NCI-H1048 (cell line): ENCODE data around the gene PRKAG2.
"Not testable (repeated sequence)": the region's sequence is repeated elsewhere in the genome, so short reads cannot be mapped to it uniquely, and the experiment has no call there.

Experiments
- DNase-seq: peaks from one replicate; lab custom pipeline; 2025; lab: John Stamatoyannopoulos, UW

PRKAG2 gene

DNA sequence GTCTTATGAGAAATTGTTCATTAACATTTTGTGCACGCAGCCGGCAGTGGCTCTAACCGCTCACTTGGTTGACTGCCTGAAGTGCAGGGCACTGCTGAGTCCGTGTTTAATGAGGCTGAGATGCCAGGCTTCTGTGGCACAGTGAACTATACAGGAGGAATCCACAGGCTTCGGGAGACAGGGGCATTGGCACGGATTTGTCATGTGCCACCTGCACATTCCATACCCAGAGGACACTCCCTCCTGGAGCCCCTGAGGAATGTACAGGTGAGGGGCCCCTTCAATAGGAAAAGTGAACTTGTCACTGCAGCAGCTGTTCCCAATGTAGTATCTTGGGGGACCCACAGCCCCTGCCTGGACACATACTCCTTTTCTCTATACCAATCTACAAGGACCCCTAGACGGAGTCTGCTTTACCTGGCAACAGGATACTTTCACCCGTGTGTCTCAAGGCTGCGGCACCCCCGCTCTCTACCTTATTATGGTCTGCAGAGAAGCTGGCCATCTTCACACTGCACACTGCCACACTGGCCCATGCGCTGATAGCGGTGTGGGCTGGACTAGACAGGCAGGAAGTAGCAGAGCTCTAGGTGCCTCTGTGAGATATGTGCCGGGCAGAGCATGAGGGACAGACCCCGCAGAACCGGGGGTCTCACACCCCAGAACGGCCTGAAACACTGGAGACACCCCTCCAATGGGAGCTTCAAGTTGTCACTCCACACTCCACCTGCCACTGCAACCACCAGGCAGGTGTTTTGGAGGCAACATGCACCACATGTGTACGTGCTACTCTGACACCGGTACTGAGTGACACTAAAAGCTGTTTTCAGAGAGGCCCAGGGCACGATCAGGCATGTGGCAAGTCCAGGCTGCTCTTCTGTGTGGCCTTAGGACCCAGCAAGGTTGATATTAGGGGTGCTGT is 285.8 kb downstream of the PRKAG2 start:
- no peak for DNase-seq

- DNase-seq = no peak
These were observed 286.7 kb downstream of the PRKAG2 start for GRCh38 chr7:151590071-151590849.

DNA sequence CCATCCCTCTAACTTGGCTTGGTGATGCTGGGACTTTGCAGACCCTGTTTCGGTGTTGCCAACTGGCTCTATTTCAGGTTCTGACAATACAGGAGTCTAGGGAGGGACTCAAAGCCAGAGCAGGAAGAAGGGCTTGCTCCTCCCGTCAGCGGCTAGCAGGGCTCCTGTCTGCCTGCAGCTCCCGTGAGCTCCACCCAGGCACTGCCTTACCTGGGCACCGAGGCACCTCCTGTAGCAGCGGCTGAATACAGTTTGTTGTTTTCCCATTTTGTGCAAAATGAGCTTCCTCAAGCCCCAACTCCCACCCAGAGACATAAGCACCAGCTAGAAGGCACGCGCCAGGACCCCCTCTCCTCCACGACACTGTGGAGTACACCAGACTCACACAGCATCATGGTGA is 287.9 kb downstream of the PRKAG2 start:
- no peak for DNase-seq

- no peak for DNase-seq
These were observed 290.2 kb downstream of the PRKAG2 start for GRCh38 chr7:151586531-151587260.

GRCh38 chr7:151585744-151586393 is 291.0 kb downstream of the PRKAG2 start:
- no peak for DNase-seq

DNA sequence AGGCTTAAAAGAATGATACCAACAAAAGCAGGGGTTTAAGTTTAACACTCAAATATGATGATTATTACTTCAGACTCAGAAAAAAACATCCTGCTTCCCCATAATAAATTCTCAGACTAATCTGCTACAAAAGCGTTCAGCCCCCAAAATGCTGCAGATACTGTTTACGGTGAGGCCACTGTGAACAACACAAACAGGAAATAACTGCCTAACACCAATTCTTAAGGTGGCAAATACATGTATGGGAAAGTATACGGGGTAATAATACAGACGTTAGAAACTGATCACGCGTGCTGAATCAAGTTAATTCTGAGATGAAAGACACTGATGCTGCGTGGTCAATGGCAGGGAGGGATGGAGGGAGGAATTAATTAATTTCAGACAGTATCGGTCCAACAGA is 295.2 kb downstream of the PRKAG2 start:
- no peak for DNase-seq

DNA sequence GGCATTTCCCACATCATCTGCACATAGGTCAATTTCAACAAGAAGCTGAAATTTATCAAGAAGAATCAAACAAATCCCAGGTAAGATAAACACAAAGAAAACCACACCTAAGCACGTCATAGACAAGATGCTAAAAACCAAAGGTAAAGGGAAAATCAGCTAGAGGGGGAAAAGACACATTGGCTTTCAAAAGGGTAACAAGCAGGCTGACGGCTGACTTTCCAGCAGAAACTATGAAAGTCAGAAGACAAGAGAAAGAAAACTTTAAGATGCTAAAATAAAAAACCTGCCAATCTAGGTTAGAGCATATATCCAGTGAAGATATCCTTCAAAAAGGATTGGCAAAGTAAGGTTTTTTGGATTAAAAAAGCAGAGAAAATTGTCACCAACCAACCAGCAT is 297.3 kb downstream of the PRKAG2 start:
- DNase-seq = no peak

DNA sequence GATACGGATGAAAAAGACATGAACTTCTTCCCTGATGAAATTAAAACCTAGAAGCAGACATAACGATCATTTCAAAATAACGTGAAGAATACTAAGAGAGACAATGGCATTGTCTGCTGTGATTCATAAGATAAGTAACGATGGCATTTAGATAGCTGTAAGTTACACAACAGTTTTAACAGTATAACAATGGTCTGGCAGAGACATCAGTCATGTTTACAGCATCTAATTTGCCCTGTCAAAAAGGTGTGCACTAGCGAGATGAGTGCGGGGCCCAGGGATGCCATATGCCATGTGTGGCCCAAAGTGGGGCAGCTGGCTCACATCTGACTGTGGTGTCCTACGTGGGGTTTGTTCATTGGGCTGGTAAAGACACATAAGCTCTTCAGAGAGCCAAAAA is 301.5 kb downstream of the PRKAG2 start:
- DNase-seq = no peak

DNA sequence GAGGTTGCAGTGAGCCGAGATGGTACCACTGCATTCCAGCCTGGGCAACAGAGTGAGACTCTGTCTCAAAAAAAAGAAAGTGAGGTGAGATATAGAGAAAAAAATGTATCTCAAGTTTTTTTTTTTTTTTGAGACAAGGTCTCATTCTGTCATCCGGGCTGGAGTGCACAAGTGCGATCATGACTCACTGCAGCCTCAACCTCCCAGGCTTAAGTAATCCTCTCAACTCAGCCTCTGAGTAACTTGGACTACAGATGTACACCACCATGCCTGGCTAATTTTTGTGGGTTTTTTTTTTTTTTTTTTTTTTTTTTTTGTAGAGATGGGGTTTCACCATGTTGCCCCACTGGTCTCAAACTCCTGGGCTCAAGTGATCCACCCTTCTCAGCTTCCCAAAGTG is 303.9 kb downstream of the PRKAG2 start:
- DNase-seq = not testable (repeated sequence)

DNA sequence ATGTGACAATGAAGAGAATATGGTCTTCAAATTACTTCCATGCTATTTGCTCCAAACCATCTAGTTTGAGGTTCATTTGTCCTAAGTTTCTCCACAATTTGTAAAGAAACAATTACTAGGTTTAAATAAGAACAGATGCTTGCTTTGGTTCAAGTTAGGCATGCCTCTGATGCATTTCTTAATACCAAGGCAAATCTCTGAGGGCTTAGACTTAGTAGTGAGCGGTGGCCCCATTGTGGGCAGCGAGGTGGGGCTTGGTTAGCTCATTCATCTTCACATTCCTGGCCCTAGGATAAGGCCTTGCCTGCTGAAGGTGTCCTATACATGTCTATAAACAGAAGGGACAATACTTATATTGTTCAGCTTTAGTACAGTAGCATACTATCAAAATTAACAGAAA is 304.8 kb downstream of the PRKAG2 start:
- no peak for DNase-seq

DNA sequence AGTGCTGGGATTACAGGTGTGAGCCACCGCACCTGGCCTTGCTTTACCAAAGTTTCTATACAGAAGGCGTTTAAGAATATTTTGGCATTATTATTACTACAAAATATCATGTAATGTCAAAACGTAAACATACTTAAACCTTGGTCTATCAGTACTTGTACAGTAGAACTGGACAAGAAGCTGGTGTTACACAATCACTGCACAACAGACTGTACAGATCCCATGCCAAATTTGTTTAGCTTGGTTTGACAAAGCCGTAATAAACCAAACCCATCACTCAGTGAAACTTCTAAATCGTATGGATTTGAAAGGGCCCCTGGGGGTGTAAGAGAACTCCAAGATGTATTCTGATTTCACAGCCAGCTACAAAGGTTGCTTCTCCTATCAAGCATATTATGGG is 305.4 kb downstream of the PRKAG2 start:
- no peak for DNase-seq

DNA sequence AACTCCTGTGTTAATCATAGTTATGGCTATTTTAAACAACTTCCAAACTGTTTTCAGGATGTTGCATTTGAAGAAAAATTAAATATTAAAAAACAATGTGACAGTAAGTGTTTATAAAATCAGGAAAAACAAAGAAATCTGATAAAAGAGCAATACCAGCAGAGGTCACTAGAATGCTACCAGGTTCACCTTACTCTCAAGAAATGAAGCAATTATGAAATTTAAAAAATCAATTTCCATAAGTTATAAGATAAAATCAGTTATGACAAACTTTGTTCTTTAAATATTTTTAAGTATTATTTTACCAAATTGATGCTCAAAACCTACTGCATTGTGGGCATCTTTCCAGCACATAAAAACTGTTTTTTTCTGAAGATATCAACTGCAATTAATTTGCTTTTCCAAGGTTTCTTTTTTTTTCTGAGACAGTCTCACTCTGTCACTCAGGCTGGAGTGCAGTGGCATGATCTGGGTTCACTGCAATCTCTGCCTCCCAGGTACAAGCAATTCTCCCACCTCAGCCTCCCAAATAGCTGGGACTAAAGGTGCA is 306.5 kb downstream of the PRKAG2 start:
- no peak for DNase-seq

- DNase-seq = no peak
These were observed 307.7 kb downstream of the PRKAG2 start for GRCh38 chr7:151568956-151569940.

DNA sequence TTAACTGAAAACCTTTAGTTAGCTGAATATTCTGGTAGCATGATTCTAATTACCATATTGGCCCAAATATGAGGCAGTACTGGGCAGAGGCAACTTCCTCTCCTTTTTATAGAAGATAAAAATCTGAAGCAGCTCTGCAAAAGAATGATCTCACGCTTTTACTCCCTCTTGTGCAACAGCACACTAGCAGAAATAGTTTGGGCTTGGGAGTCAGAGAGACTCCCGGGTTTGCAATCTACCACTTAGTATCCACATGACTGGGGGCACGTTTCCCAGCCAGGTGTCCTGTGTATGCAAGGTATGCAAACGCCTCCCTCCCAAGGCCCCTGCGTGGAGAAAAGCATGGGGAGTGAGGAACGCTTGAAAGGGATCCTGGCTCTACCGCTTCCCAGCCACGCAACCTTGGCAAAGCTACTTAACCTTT is 310.0 kb downstream of the PRKAG2 start:
- DNase-seq = no peak

DNA sequence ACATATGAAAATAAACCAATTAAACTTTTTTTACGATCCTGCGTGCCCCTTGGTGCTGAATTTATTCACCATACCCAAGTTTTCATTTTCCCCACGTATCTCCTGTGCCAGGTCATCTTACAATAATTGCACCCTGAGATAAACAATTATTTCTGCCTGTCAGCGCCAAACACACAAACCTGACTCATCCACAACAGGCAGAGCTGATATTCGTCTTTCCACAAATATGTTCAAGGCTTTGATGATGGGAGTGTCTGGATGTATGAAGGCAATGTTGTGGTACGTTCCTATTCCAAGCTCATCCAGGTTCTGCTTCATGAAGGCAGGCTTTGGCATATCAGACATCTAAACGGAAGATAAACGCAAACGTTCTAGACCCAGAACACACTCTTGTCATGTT is 311.4 kb downstream of the PRKAG2 start:
- DNase-seq = no peak

GRCh38 chr7:151560243-151560642 is 316.7 kb downstream of the PRKAG2 start:
- DNase-seq = no peak

DNA sequence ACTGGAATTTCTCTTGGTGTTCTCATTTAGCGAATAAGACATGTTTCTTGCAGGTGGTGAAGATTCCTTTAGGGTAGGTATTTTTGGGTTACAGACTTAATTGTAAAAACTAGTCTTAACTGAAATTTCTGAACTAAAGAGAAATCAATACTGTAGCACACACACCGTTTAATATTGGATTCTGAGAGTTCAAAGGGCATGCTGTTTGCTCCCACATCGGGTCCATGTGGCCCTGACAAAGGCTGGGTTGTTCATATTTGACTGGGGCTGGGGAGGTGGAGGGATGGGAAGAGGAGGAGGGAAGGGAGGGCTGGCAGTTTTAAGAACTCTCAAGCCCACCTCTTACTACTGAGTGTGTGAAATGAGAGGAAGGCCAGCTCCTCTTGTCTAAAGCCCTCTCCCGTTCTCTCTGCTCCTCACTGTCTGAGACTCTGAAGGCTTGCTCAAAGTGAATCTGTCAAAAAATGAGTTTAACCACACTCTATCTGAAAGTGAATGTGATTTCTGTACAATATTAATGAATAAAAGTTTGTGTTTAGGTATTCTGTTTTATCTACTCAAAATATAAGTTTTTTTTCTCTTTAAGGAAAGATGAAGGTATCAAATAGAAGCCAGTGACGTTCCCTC is 317.2 kb downstream of the PRKAG2 start:
- DNase-seq = no peak

DNA sequence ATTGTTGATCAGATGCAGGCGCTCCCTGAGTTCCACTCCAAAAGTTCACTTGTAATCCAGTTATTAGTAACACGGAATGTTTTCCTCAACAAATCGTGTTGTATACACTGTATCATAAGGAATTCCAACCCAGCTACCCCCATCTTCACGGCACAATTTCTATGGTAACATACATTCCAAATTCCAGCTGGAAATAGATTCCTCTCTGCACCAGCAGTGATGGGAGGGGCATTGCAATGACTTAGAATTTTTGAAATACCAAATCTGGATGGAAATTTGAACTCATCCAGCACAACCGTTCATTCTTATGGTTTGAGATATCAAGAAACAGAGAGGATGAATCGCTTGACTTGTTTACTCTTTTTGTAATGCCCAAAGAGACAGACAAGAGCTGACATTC is 318.3 kb downstream of the PRKAG2 start:
- no peak for DNase-seq

GRCh38 chr7:151556592-151556991 is 320.3 kb downstream of the PRKAG2 start:
- no peak for DNase-seq

- DNase-seq = no peak
These were observed 323.6 kb downstream of the PRKAG2 start for GRCh38 chr7:151553356-151553755.
